ENCODE measurements around the gene FBF1.

- TF ChIP-seq SIX5 (IDR thresholded peaks at IDR 0.05; ENCODE audit: low read depth, low read length) (no peak), EZH2 (IDR thresholded peaks at IDR 0.05; ENCODE audit: low read depth, low read length, severe bottlenecking) (no peak), CREB1 (IDR thresholded peaks at IDR 0.05) (no peak), USF2 (IDR thresholded peaks at IDR 0.05; ENCODE audit: low read length) (no peak), POLR2A (IDR thresholded peaks at IDR 0.05; ENCODE audit: control extremely low read depth in 1 of 2, low read depth in 2 of 2, low read length in 2 of 2) (no peak), CTCF (IDR thresholded peaks at IDR 0.05; ENCODE audit: control extremely low read depth in 1 of 3, insufficient read depth in 1 of 3, low read depth in 1 of 3, low read length in 3 of 3) (no peak), TAF1 (IDR thresholded peaks at IDR 0.05; ENCODE audit: low read depth, low read length) (no peak), KDM1A (IDR thresholded peaks at IDR 0.05; ENCODE audit: borderline replicate concordance, low read length) (no peak), GABPA (IDR thresholded peaks at IDR 0.05; ENCODE audit: borderline replicate concordance, insufficient read depth, low read length) (no peak)
These were observed 9.6 kb upstream of the FBF1 start for GRCh38 chr17:75950421-75950820.
